ENCODE results near the gene ARPC2.
A peak's percentile ranks its signal among the peaks of the same experiment; 100 is the strongest.

The ARPC2 gene

GRCh38 chr2:218180467-218181114, 36.4 kb upstream of the ARPC2 start:
- no peak for DNase-seq (ENCODE audit: low read depth in 2 of 2)
- TF ChIP-seq, protein P1, sequence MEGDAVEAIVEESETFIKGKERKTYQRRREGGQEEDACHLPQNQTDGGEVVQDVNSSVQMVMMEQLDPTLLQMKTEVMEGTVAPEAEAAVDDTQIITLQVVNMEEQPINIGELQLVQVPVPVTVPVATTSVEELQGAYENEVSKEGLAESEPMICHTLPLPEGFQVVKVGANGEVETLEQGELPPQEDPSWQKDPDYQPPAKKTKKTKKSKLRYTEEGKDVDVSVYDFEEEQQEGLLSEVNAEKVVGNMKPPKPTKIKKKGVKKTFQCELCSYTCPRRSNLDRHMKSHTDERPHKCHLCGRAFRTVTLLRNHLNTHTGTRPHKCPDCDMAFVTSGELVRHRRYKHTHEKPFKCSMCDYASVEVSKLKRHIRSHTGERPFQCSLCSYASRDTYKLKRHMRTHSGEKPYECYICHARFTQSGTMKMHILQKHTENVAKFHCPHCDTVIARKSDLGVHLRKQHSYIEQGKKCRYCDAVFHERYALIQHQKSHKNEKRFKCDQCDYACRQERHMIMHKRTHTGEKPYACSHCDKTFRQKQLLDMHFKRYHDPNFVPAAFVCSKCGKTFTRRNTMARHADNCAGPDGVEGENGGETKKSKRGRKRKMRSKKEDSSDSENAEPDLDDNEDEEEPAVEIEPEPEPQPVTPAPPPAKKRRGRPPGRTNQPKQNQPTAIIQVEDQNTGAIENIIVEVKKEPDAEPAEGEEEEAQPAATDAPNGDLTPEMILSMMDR (IDR thresholded peaks at IDR 0.05; ENCODE audit: low read depth, low read length): no peak
- H3K4me3 ChIP-seq (replicated peaks in 1 of 2; ENCODE audit: low read depth in 2 of 2, low read length in 2 of 2): no peak overlapping the region

- DNase-seq (ENCODE audit: low read depth in 2 of 2): no peak
- TF ChIP-seq, protein P1 (IDR thresholded peaks at IDR 0.05; ENCODE audit: low read depth, low read length): no peak
- H3K4me3 ChIP-seq (replicated peaks in 1 of 2; ENCODE audit: low read depth in 2 of 2, low read length in 2 of 2): no peak overlapping the region
Measured at GRCh38 chr2:218184331-218184730, 32.7 kb upstream of the ARPC2 start.

GRCh38 chr2:218186355-218186766, 30.6 kb upstream of the ARPC2 start:
- DNase-seq (ENCODE audit: low read depth in 2 of 2): peak; percentile 83 to 84
- TF ChIP-seq, protein P1 (IDR thresholded peaks at IDR 0.05; ENCODE audit: low read depth, low read length): peak; percentile 79
- no peak overlapping the region for H3K4me3 ChIP-seq (replicated peaks in 1 of 2; ENCODE audit: low read depth in 2 of 2, low read length in 2 of 2)

DNA sequence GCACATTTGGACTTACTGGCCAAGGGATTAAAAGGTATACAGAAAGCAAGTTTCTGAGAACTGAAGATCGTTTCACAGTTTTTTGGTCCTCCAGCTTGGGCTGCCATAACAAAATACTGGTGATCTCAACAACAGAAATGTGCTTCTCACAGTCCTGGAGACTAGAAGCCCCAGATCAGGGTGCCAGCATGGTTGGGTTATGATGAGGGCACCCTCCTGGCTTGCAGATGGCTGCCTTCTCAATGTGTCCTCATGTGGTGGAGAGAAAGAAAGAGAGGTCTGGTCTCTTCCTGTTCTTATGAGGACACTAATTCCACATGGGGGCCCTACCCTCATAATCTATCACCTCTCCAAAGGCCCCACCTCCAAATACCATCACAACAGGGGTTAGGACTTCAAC, 30.1 kb upstream of the ARPC2 start:
- TF ChIP-seq, protein P1 (IDR thresholded peaks at IDR 0.05; ENCODE audit: low read depth, low read length): no peak
- H3K4me3 ChIP-seq (replicated peaks in 1 of 2; ENCODE audit: low read depth in 2 of 2, low read length in 2 of 2): no peak overlapping the region
- DNase-seq (ENCODE audit: low read depth in 2 of 2): no peak

GRCh38 chr2:218187296-218188015, 29.5 kb upstream of the ARPC2 start:
- TF ChIP-seq, protein P1 (IDR thresholded peaks at IDR 0.05; ENCODE audit: low read depth, low read length): no peak
- DNase-seq (ENCODE audit: low read depth in 2 of 2): no peak
- no peak overlapping the region for H3K4me3 ChIP-seq (replicated peaks in 1 of 2; ENCODE audit: low read depth in 2 of 2, low read length in 2 of 2)

DNA sequence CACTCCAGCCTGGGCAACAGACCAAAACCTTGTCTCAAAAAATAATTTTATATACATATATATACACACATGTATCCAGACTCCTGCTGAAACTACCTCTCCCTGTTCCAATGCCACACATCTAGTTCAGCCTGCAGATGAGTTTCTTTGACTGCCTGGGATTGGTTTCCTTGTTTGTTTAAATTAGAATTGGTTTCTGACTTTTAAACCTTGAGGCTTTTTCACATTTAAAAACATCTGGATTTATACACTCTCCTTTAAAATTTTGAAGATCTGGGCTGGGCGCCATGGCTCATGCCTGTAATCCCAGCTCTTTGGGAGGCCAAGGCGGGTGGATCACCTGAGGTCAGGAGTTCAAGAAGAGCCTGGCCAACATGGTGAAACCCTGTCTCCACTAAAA, 28.5 kb upstream of the ARPC2 start:
- no peak for DNase-seq (ENCODE audit: low read depth in 2 of 2)
- TF ChIP-seq, protein P1 (IDR thresholded peaks at IDR 0.05; ENCODE audit: low read depth, low read length): no peak
- H3K4me3 ChIP-seq (replicated peaks in 1 of 2; ENCODE audit: low read depth in 2 of 2, low read length in 2 of 2): no peak overlapping the region

All from cardiac fibroblast (primary cell).